Caki2 (cell line): Measurements from ENCODE around the gene NONO. TPM values are rescaled to one million over a fixed set of nuclear protein-coding genes. Genes with fewer than 3 reads are reported as not detected.
"Not testable (repeated sequence)": the region's sequence is repeated elsewhere in the genome, so short reads cannot be mapped to it uniquely, and the experiment has no call there.

Experiments
- DNase-seq: peaks from one replicate; pipeline ENCODE4 v3.0.0-alpha.2; 2015; ENCODE audit warnings: low read depth
- in situ Hi-C: cut with HindIII; loops from 2 replicates; pipeline ENCODE4 v1.10.0; 2016; ENCODE audit warnings: low sequenced_read_pairs, low pct_unique_long_range_greater_than_20kb, mixed read lengths
- total RNA-seq: library from RNA; depleted of rRNA; stranded (reverse); fragments of >200 nt; shearing (Covaris generic); gene quantifications from 2 replicates; pipeline ENCODE4 v1.2.3, GENCODE V29; 2014; ENCODE audit warnings: low replicate concordance; rRNA removed

NONO gene
- total RNA-seq, 1 experiment from 2014 or later: 523 TPM

DNA sequence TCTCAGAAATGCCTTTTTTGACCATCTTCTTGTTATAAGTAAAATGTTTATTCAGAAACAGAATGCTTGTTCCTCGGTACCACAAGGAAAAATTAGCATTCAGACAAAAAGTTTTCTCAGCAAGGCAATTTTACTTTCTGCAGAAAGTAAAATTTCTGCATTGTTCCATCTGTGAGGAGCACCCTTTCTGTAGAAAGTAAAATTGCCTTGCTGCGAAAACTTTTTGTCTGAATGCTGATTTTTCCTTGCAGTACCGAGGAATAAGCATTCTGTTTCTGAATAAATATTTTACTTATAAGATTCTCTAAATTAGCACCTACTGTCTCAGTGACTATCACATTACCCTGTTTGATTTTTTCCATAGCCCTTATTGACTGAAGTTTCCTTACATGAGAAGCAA is 43.0 kb downstream of the NONO start:
- in situ Hi-C loops: no loop called here
- DNase-seq: no peak

DNA sequence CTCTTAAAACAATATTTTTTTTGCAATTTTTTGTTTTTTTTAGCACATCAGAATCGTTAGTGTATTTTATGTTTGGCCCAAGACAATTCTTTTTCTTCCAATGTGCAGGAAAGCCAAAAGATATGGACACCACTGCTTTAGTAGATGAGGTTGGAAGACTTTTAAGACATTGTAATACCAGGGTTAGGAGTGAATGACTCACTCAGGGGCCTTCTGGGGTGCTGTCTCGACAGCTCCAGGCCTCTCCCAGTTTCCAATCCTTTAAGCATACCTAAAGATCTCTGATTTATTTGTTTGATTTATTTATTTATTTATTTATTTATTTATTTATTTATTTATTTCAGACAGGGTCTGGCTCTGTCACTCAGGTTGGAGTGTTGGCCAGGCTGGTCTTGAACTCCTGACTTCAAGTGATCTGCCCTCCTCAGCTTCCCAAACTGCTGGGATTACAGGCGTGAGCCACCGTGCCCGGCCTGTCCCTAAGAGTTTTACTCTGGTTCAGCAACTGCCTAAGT is 65.8 kb downstream of the NONO start:
- in situ Hi-C loops: not testable (repeated sequence)

GRCh38 chrX:71349867-71350266 is 66.4 kb downstream of the NONO start:
- in situ Hi-C loops, DNase-seq: not testable (repeated sequence)

More for the DNA sequence above, 65.8 kb downstream of the NONO start:
- not testable (repeated sequence) for DNase-seq

Other genes with a start within 250 kb of the NONO start
- 65.7 and 98.8 TPM in 2 replicates for gene SNX12, start 215.3 kb upstream of the NONO start, total RNA-seq
- gene FOXO4, start 187.8 kb upstream of the NONO start, total RNA-seq: 0.41 and 1.3 TPM in 2 replicates
- gene CXorf65, start 176.9 kb upstream of the NONO start, total RNA-seq: not detected in 2 replicates
- not detected in 2 replicates for gene IL2RG, start 172.1 kb upstream of the NONO start, total RNA-seq
- 4.8 and 6.7 TPM in 2 replicates for gene MED12, start 165.0 kb upstream of the NONO start, total RNA-seq
- 0.20 TPM in 1 of 2 replicates, not detected in the other for gene NLGN3, start 138.8 kb upstream of the NONO start, total RNA-seq
- not detected in 2 replicates for gene GJB1, start 60.4 kb upstream of the NONO start, total RNA-seq
- 7.0 and 16.3 TPM in 2 replicates for gene ZMYM3, start 29.5 kb upstream of the NONO start, total RNA-seq
- 1.5 TPM in 1 of 2 replicates, not detected in the other for gene ITGB1BP2, start 18.1 kb downstream of the NONO start, total RNA-seq
- gene TAF1, start 82.7 kb downstream of the NONO start, total RNA-seq: 7.7 and 9.2 TPM in 2 replicates
- gene OGT, start 249.5 kb downstream of the NONO start, total RNA-seq: 32.9 and 54.2 TPM in 2 replicates